Cardiac muscle cell (in vitro differentiated cells and primary cell): ENCODE results near the gene EPHA6. TPM values are rescaled to one million over a fixed set of nuclear protein-coding genes. Genes with fewer than 3 reads are reported as not detected.
"Not testable (repeated sequence)": the region's sequence is repeated elsewhere in the genome, so short reads cannot be mapped to it uniquely, and the experiment has no call there.

Experiments
- DNase-seq, 2 donors: peaks; one replicate each; pipeline versions ENCODE4 v3.0.0 to v3.0.0-alpha.2; 2010 to 2017; ENCODE audit warnings: low read depth in 1 of 2, low spot score in 1 of 2
- H3K27ac ChIP-seq: fragments of 200-600 bp; sonication (generic); 2 replicates; pipeline ENCODE4 v1.5.1; 2016
- H3K27me3 ChIP-seq: fragments of 200-600 bp; sonication (generic); 2 replicates; pipeline ENCODE4 v1.6.0; 2016; ENCODE audit warnings: control low read depth
- H3K36me3 ChIP-seq: fragments of 200-600 bp; sonication (generic); 2 replicates; pipeline ENCODE4 v1.5.1; 2016; ENCODE audit warnings: control low read depth
- H3K4me1 ChIP-seq: fragments of 200-600 bp; sonication (generic); 2 replicates; pipeline ENCODE4 v1.8.1; 2017; ENCODE audit warnings: low read depth, mild to moderate bottlenecking, mixed run types
- H3K4me3 ChIP-seq: fragments of 200-600 bp; sonication (generic); 2 replicates; pipeline ENCODE4 v1.5.1; 2016; ENCODE audit warnings: mild to moderate bottlenecking
- H3K9me3 ChIP-seq: fragments of 200-600 bp; sonication (generic); 2 replicates; pipeline ENCODE4 v1.5.1; 2017; ENCODE audit warnings: low read depth, mild to moderate bottlenecking, control low read depth
- polyA plus RNA-seq: library from polyadenylated mRNA; unstranded; fragments of >200 nt; fragmentation: Nextera tagmentation; extraction: Ambion mirVana; gene quantifications from 2 replicates; pipeline ENCODE4 v1.2.1, GENCODE V29; 2016
- total RNA-seq: library from RNA; depleted of rRNA; stranded (reverse); fragments of >200 nt; gene quantifications from 2 replicates; pipeline ENCODE4 v1.2.3, GENCODE V29; 2016
- TF ChIP-seq, protein P1 (sequence below): IDR thresholded peaks from 2 replicates; pipeline ENCODE4 v1.5.1; 2012; ENCODE audit warnings: low read depth, mild to moderate bottlenecking, low read length

The EPHA6 gene
- total and polyA plus RNA-seq, 2 experiments from 2014 or later, result 0.15 TPM; not detected in 1

DNA sequence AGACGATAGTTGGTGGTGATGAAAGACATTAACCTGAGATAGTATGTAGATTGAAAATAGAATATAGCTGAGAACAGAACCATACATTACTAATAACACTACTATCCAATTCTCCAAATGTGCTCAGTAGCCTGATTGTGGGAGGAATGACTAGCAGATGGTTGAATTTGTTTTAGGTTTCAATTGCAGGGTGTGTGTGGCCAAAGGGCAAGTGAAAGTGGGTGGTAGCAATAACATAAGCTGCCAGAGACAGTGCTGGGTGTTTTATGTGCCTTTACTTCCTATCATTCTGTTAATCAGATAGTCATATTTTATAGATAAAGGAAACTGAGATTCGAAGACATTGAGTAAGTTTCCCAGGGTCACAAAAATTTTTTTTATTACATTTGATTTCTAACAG, 700.7 kb downstream of the EPHA6 start:
- Histone ChIP-seq H3K27ac (no peak overlapping the region), H3K9me3 (no peaks in the 10 kb centered on the region), H3K4me1 (no peaks in the 10 kb centered on the region), H3K27me3 (no peaks in the 10 kb centered on the region), H3K4me3 (no peak overlapping the region), H3K36me3 (no peaks in the 10 kb centered on the region)
- TF ChIP-seq, protein P1, sequence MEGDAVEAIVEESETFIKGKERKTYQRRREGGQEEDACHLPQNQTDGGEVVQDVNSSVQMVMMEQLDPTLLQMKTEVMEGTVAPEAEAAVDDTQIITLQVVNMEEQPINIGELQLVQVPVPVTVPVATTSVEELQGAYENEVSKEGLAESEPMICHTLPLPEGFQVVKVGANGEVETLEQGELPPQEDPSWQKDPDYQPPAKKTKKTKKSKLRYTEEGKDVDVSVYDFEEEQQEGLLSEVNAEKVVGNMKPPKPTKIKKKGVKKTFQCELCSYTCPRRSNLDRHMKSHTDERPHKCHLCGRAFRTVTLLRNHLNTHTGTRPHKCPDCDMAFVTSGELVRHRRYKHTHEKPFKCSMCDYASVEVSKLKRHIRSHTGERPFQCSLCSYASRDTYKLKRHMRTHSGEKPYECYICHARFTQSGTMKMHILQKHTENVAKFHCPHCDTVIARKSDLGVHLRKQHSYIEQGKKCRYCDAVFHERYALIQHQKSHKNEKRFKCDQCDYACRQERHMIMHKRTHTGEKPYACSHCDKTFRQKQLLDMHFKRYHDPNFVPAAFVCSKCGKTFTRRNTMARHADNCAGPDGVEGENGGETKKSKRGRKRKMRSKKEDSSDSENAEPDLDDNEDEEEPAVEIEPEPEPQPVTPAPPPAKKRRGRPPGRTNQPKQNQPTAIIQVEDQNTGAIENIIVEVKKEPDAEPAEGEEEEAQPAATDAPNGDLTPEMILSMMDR, result no peak
- no peak for DNase-seq

DNA sequence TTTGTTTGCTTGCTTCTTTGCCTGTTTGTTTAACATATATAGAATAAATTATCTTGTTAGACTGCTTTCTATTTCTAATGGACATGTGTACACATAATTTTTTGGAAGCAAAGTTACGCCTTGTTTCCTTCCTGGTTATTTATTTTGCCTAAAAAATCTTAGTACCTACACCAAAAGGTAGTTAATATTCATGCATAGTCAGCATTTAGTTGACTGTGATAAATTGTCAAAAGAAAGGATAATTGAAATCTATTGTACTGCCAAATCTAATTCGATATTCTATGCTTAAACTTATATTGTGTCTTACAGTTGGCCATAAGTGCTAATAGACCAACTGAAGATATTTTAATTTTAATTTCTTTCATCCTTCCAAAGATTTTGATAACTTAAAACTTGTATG, 716.3 kb downstream of the EPHA6 start:
- TF ChIP-seq, protein P1, result no peak
- DNase-seq, result no peak
- H3K4me1 ChIP-seq, result no peaks in the 10 kb centered on the region
- no peaks in the 10 kb centered on the region for H3K27me3 ChIP-seq
- no peak overlapping the region for H3K27ac ChIP-seq
- H3K36me3 ChIP-seq, result no peaks in the 10 kb centered on the region
- H3K9me3 ChIP-seq, result no peaks in the 10 kb centered on the region
- H3K4me3 ChIP-seq, result no peak overlapping the region

DNA sequence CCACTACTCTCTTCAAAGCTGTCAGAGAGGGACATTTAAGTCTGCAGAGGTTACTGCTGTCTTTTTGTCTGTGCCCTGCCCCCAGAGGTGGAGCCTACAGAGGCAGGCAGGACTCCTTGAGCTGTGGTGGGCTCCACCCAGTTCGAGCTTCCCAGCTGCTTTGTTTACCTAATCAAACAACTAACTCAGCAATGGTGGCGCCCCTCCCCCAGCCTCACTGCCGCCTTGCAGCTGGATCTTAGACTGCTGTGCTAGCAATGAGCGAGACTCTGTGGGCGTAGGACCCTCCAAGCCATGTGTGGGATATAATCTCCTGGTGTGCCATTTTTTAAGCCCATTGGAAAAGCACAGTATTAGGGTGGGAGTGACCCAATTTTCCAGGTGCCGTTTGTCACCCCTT, 733.2 kb downstream of the EPHA6 start:
- not testable (repeated sequence) for H3K36me3 ChIP-seq, H3K9me3 ChIP-seq, DNase-seq, H3K4me3 ChIP-seq, H3K4me1 ChIP-seq, H3K27ac ChIP-seq, H3K27me3 ChIP-seq

DNA sequence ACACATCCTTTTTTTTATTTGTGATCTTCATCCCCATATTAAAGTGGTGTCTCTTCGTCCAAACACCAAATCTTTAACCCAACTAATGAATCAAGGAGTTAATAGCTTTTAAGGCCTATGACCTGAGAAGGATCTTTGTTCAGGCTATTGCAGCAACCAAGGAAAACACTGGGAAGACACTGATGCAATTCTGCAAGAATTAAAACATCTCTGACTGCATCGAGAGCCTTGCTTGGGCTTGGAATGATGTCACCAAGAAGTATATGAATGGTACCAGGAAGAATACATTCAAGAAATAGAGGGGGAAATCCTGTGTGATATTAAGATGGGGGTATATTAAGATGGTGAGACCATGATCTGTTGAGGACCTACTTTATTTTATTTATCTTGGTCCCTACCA, 736.0 kb downstream of the EPHA6 start:
- H3K27me3 ChIP-seq, result no peaks in the 10 kb centered on the region
- H3K4me1 ChIP-seq, result no peaks in the 10 kb centered on the region
- TF ChIP-seq, protein P1, result no peak
- no peak overlapping the region for H3K4me3 ChIP-seq
- H3K9me3 ChIP-seq, result no peaks in the 10 kb centered on the region
- H3K36me3 ChIP-seq, result no peaks in the 10 kb centered on the region
- no peak for DNase-seq
- no peak overlapping the region for H3K27ac ChIP-seq

DNA sequence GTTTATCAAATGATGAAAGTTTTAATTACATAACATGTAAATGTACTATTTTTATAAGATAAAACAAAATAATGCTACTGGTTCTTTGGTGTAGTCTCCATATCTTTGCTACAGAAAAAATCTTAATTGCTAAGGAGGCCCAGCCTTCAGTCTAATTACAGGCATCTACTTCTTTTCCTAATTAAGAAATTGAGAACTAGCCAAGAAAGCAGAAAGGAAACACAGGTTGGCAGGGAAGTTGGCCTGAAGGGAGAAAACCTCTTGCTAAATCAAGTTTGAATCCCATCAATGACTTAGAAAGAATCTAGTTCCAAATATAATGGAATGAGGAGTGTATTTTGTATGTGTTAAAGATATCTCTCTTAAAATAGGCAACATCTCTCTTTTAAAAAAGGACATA, 737.8 kb downstream of the EPHA6 start:
- Histone ChIP-seq H3K27me3 (no peaks in the 10 kb centered on the region), H3K9me3 (no peaks in the 10 kb centered on the region), H3K27ac (no peak overlapping the region), H3K36me3 (no peaks in the 10 kb centered on the region), H3K4me3 (no peak overlapping the region), H3K4me1 (no peaks in the 10 kb centered on the region)
- no peak for DNase-seq
- TF ChIP-seq, protein P1, result no peak

DNA sequence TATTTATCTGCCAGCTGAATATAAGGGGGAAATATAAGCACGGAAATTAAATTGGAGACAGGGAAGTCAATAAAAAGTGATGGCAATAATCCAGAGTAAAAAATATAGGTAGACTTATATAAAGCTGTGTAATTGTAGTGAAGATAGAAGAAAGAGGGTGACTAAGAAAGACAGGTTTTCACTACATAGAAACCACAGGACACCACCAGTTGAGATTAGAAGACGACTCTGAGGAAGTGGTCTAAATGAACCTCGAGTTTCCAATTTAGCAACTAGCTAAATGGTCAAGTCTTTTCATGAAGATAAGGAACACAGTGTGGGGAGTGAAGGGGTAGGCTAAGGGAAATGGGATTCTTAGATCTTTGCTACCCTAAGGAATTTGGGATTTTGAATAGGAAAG, 761.3 kb downstream of the EPHA6 start:
- Histone ChIP-seq H3K4me1 (peaks cover 5% of the 10 kb centered on the region), H3K36me3 (no peaks in the 10 kb centered on the region), H3K4me3 (no peak overlapping the region), H3K27ac (no peak overlapping the region), H3K9me3 (no peaks in the 10 kb centered on the region), H3K27me3 (no peaks in the 10 kb centered on the region)
- TF ChIP-seq, protein P1, result no peak
- no peak for DNase-seq
